Iris pigment epithelial cell (primary cell): ENCODE data around the gene TENT4A.
"Not testable (repeated sequence)": the region's sequence is repeated elsewhere in the genome, so short reads cannot be mapped to it uniquely, and the experiment has no call there.

Experiments
- DNase-seq: peaks from one replicate; pipeline ENCODE4 v3.0.0-alpha.2; 2011; ENCODE audit warnings: low read depth

The TENT4A gene

GRCh38 chr5:6773342-6774035 is 60.3 kb downstream of the TENT4A start:
- no peak for DNase-seq

- DNase-seq = not testable (repeated sequence)
Observed at GRCh38 chr5:6774207-6774606, 61.0 kb downstream of the TENT4A start.

- no peak for DNase-seq
Observed at GRCh38 chr5:6774721-6775204, 61.5 kb downstream of the TENT4A start.

DNA sequence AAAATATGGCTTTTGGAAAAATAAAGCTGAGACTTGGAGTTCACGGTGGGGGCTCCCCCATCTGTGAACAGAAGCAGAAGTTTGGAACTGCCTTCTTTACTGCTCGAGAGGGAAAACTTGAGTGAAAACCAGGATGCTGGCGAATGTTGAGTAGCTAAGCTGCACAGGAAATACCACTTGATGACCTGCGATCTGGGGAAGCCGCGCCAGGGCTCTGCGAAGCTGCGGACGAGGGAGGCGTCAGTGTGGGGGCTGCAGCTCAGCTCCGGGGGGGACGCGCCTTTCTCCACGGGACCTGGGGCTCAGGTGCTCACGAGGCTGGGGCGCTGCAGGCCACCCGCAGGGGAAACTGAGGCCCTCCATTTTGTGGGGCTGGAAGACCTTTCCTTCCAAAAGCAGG is 62.3 kb downstream of the TENT4A start:
- peak; percentile 41 for DNase-seq

DNA sequence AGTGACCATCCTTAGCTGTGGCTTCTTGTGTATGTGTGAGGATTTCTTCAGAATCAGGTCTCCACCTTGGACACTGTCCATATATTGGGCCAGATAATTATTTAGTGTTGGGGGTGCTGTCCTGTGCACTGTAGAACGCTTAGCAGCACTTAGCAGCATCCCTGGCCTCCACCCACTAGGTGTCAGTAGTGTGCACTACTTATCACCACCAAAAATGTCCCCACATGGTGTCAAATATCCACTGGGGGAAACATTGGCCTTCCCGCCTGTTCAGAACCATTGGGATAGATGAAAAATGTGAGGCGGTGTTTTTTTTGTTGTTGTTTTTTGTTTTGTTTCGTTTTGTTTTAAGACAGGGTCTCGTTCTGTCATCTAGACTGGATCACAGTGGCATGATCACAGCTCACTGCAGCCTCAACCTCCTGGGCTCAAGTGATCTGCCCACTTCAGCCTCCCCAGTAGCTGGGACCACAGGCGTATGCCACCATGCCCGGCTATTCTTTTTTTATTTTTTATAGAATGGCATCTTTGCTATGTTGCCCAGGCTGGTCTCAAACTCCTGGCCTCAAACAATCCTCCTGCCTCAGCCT is 67.7 kb downstream of the TENT4A start:
- no peak for DNase-seq

DNA sequence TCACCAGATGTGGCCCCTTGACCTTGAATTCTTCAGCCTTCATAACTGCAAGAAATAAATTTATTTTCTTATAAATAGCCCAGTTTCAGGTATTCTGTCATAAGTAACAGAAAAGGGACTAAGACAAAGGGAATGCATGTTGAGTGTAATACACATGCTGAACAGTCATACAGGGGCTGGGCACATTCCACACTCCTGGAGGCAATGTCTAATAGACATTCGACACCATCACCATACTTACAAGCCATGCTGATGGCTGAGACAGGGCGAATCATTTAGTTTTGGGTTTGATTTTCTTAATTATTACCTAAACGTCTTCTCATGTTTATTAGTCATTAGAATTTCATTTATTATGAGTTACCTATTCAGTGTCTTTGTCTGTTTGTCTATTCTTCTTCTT is 68.5 kb downstream of the TENT4A start:
- peak; percentile 49 for DNase-seq

DNA sequence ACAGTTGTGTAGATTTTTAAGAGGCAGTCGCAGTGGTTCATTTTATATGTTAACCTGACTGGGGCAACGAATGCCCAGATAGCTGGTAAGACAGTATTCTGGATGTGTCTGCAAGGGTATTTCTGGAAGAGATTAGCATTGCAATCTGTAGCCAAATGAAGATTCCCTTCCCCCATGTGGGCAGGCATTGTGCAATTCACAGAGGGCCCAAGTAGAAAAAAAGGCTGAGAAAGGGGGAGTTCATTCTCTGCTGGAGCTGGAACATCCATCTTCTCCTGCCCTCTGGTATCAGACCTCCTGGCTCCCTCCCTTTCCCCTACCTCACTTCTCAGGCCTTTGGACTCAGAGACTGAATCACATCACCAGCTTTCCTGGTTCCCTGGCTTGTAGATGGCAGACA is 70.6 kb downstream of the TENT4A start:
- DNase-seq = peak; percentile 14

DNA sequence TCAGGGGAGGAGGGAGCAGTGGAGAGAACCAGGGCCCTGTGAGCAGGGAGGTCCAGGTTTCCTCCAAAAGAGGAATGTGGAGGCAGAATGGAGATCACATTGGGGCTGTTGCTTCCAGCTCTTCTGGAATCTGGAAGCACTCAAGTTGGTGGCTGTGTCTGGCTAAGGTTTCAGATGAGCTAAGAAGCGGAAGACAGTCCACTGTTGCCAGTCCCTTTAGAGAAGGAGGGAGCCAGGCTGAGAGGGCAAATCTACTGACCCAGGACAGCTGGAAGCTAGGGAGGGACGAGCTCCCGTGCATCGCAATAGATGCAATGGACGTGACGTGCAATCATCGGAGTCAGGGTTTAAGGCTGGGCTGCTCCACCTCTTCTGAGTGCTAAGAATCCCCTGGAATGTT is 71.2 kb downstream of the TENT4A start:
- DNase-seq = no peak

- no peak for DNase-seq
Observed at GRCh38 chr5:6785161-6785860, 72.1 kb downstream of the TENT4A start.

DNA sequence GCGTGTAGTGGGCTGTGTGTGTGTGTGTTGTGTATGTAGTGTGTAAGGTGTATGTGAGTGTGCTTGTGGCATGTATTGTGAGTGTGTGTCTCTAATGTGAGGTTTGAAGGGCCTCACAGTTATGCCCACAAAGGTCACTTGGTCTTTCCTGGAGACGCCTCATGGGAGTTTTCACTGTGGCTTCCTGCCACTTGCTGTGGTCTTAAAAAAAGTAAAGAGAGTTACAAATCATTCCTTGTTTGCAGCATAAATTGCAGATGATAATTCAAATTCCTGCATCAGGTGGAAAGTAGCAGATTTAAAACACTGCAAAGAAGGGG is 72.6 kb downstream of the TENT4A start:
- no peak for DNase-seq

DNA sequence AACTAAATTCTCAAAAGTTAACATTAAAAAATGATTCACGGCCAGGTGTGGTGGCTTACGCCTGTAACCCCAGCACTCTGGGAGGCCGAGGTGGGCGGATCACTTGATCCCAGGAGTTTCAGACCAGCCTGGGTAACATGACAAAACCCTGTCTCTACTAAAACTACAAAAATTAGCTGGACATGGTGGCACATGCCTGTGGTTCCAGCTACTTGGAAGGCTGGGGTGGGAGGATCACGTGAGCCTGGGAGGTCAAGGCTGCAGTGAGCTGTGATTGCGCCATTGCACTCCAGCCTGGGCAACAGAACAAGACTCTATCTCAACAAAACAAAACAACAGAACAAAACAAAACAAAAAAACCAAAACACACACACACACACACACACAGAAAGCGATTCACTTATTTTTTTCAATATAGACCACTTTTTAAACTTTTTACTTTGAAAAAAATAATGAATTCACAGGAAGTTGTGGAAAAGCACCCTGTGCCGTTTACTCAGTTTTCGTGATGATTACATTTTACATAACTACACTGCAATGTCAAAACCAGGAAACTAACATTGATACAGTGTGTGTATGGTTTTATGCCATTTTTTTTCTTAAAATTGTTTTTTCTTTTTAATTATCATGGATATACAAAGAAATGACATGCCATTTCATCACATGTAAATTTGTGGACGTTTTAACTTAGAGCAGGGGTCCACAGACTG is 73.7 kb downstream of the TENT4A start:
- no peak for DNase-seq

DNA sequence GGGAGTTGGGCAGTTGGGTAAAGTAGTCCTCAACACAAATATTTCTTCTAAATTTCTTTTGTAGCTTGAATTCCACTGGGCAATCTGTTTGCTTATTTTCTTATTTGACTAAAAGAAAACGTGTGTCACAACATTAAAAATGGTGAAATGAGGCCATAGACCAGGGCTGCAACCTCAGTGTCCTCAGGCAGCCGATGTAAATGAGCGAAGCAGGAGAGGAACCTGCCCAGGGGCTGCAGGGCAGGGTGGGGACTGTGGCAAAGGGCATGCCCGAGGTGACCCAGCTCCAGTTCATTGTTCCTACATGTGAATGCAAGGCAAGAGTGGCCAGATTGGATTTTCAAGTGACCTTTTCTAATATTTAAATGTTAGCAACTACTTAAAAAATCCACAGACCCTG is 74.7 kb downstream of the TENT4A start:
- DNase-seq = no peak

DNA sequence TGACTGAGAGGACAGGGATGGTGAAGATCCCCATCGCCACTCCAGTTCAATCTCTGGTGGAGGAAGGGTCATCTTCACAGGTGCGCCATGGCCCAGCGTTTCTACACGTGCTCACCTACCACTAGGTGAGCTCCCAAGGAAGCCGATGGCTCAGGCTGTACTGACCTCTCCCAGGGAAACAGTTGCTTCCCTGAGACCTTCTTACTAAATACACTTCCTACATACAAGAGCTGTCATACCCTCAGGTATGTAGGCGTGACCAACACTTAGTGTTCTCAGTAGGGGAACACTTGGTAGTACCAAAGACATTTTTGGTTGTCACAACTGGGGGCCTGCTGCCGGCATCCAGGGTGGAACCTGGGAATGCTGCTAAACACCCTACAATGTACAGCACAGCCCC is 75.2 kb downstream of the TENT4A start:
- DNase-seq = no peak

DNA sequence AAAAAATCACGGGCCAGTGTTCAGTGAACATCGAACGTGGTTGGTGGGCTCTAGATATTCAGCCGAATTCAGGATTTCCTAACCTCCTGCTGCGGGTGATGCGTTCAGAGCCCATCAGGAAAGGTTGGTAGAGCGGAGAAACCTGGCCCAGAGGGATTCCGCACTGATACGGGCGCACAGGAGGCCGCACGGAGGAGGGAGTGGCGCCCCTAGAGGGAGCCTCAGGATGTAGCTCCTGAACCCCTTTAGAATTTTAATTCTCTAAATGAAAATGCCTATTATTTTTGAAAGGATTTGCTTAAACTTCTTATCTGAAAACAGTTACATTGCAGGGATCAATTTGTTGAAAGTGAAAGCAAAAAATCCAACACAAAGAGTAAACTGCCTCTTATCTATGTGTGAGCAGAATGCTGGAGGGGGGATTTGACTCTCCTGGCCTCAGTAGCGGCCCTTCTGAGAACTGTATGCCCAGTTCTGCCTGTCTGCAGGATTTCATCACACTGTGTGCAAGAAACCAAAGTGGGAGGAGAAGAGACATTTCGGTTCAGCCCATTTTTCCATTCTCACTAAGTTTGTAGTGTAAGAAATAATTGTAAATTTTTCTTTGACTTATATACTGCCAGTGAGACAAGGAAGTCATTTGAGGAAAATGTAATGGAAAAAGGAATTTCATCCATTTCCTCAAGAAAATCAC is 75.9 kb downstream of the TENT4A start:
- DNase-seq = no peak

GRCh38 chr5:6790346-6790865 is 77.2 kb downstream of the TENT4A start:
- DNase-seq = no peak

DNA sequence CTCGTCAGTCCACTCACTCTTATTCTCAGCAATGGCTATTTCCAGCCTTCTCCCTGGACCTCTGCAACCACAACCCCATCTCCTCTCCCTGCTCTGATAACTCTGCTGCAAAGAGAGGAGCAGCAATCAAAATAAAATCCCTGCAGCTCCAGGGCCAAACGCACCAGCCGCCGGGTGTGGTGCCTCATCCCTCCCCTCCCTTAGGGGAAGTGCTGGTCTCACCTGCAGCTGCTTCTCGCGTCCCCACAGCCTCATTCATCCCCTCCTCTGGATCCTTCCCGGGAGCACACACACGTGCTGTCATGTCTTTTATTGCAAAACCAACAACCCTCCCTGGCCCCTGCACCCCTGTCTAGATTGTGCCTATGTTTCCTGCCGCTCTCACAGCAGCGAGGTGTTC is 77.8 kb downstream of the TENT4A start:
- no peak for DNase-seq

GRCh38 chr5:6792376-6792775 is 79.1 kb downstream of the TENT4A start:
- DNase-seq = no peak

- no peak for DNase-seq
Observed at GRCh38 chr5:6792911-6793471, 79.8 kb downstream of the TENT4A start.

- no peak for DNase-seq
Observed at GRCh38 chr5:6801236-6801635, 88.0 kb downstream of the TENT4A start.

DNA sequence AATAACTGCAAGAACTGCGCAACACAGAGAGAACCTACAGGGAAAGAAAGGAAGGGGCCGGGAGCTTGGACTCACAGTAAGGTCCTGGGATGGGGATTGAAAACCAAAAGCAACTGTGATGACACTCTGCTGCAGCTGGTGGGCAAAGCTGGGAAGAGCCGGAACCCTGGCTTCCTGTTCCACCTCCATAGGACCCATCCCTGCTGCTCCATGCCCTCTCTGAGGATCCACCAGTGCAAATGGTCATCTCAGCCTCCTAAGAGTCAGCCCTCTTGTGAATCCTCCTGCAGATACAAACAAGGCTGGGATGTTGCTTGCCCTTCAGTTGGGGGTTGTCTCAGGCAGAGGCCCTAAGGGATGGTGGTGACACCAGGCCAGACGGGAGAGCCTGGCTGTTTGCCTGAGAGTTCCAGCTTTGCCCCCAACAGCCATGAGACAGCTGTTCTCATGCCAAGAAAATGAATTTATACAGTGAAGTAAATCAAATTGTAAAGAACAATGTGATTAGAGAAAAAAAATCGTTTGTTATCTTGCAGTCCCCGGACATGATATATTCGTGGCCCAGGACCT is 90.8 kb downstream of the TENT4A start:
- DNase-seq = no peak

DNA sequence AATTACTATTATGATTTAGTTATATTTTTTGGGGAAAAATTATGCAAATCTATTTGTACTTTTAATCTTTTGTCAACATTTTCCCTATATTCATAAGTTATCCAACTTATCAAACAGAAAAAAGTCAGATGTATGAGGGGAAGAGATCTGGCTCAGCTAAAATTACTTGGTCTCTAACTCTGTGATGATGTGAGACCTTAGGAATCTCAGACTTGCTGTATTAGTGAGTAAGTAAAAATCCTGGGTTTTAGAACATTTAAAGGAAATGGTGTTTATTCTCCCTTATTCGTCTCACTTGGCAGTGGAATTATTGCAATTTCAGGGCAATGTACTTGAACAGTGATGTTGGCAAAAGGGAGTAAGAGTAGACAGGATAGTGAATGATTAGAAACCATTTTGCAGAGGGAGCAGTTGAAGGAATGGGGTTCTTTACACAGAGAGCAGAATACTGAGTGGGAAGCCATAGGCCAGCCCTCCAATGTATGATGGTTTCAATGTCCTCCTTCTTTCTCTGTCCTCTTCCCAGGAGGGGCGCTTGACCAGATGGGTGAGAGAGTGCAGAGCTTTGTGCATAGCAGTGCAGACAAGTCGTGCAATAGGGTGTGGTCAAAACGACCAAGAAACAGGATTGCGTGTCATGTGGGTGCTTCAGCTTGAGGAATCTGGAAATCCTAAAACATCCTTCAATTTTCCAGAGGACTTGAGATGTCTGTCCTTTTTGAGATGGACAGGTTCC is 91.7 kb downstream of the TENT4A start:
- DNase-seq = peak; percentile 47
